ENCODE measurements around the gene DYNC1H1.

The DYNC1H1 gene

GRCh38 chr14:102089621-102090343 is 125.4 kb downstream of the DYNC1H1 start:
- no peak for DNase-seq (ENCODE audit: low spot score)

GRCh38 chr14:102090713-102091112 is 126.3 kb downstream of the DYNC1H1 start:
- DNase-seq (ENCODE audit: low spot score), result no peak

- DNase-seq (ENCODE audit: low spot score), result no peak
Observed at GRCh38 chr14:102092806-102093205, 128.4 kb downstream of the DYNC1H1 start.

GRCh38 chr14:102094101-102094500 is 129.7 kb downstream of the DYNC1H1 start:
- DNase-seq (ENCODE audit: low spot score), result no peak

GRCh38 chr14:102095231-102095870 is 131.0 kb downstream of the DYNC1H1 start:
- DNase-seq (ENCODE audit: low spot score), result no peak

- DNase-seq (ENCODE audit: low spot score), result no peak
Observed at GRCh38 chr14:102095871-102096568, 131.6 kb downstream of the DYNC1H1 start.

GRCh38 chr14:102096569-102097188 is 132.3 kb downstream of the DYNC1H1 start:
- DNase-seq (ENCODE audit: low spot score), result peak; percentile 77

- DNase-seq (ENCODE audit: low spot score), result no peak
Observed at GRCh38 chr14:102097441-102098135, 133.2 kb downstream of the DYNC1H1 start.

GRCh38 chr14:102103062-102103695 is 138.8 kb downstream of the DYNC1H1 start:
- peak; percentile 57 for DNase-seq (ENCODE audit: low spot score)

- no peak for DNase-seq (ENCODE audit: low spot score)
Observed at GRCh38 chr14:102105369-102105768, 141.0 kb downstream of the DYNC1H1 start.
